ENCODE results near the gene C13orf46. TPM values are rescaled to one million over a fixed set of nuclear protein-coding genes. Genes with fewer than 3 reads are reported as not detected.

Gene C13orf46
- total RNA-seq, 1 donor from 2014 or later, result 21.2 TPM

DNA sequence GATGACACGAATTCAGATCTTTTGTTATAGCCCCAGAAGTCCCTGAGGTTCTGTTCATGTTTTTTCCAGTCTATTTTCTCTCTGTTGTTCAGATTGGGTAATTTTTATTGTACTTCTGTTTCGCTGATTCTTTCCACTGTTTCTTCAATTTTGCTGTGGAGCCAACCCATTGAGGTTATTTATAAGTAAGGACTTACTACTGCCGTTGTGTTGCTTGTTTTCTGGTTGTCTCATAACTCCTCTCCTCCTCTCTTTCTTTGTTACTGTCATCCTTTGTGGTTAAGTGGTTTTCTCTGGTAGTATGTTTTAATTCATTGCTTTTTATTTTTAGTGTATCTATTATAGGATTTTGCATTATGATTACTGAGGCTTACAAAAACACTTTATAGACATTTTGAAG lies 61.3 kb downstream of the C13orf46 start:
- no peak for TF ChIP-seq CTCF (IDR thresholded peaks at IDR 0.05)
- Histone ChIP-seq H3K9me3 (no peaks in the 10 kb centered on the region), H3K4me3 (no peak overlapping the region), H3K27me3 (peaks cover 19% of the 10 kb centered on the region), H3K4me1 (no peaks in the 10 kb centered on the region), H3K27ac (no peak overlapping the region), H3K36me3 (no peaks in the 10 kb centered on the region)
- no peak for DNase-seq
- no peak for ATAC-seq
- intact Hi-C loops (cut with DNase I), result no loop called here

DNA sequence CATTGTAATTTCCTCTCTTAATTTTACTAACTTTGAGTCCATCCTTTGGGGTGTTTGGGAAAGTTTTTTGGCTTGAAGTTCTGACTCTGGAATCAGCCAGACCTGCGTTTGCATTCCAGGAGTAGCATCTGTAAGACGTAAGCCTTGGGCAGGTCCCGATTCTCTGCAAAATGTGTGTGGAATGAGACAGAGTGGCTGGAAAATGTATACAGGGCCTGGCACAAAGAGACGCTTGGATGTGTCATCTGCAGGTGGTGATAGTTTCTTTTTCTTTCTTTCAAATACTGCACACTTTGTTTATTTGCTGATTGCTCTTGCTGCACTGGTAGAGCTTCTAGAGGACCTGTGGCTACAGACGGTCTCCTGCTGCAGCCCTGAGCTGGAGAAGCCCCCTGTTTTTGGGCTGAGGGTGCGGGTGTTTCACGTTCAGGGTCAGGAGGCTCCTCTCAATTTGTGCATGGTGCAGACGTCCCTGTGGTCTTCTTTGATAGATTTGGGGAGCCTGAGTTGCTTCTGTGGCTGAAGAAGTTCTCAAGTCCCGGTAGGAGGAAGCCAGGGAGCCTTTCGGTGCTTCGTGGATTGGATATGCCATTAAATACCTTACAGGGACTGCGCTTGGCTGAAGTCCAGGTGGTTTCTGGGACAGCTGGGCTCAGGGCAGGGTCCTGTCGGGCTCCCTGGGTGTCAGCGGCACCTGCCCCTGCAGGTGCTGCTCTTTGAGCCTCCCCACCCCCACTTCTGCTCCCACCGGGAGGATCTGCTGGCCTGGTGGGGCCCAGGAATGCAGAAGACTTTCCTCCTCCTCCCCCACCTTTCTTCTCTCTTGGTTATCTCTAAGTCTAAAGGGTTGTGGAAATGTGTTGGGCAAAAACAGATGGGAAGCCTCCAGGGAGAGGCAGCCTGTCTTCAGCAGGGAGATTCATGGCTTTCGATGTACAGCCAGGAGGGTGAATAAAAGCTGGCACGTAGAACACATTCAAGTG lies 66.0 kb downstream of the C13orf46 start:
- Histone ChIP-seq H3K4me3 (no peak overlapping the region), H3K9me3 (no peaks in the 10 kb centered on the region), H3K27ac (no peak overlapping the region), H3K36me3 (no peaks in the 10 kb centered on the region), H3K4me1 (no peaks in the 10 kb centered on the region), H3K27me3 (peaks cover 4% of the 10 kb centered on the region)
- TF ChIP-seq CTCF (IDR thresholded peaks at IDR 0.05), result no peak
- DNase-seq (no peak), ATAC-seq (no peak)
- intact Hi-C loops (cut with DNase I), result no loop called here

DNA sequence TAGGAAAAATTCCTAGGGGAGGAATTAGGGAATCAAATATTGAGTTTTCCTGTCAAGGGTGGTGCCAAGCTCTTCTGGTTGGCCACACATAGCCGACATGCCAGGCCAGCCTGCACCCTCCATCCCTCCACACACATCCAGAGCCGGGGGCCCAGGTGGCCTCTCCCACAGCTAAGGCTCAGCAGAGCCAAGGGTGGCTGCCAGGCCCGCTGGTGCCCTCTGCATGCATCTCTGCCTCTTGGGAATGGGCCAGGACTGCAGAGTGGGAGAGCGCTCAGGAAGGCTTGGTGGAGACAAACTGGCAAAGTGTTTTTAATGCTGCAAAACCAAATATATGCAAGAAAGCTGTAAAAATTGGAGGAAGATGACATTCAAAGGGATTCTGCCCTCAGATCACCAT lies 67.3 kb downstream of the C13orf46 start:
- DNase-seq, result no peak
- H3K4me3 ChIP-seq, result no peak overlapping the region
- no peak for TF ChIP-seq CTCF (IDR thresholded peaks at IDR 0.05)
- no peaks in the 10 kb centered on the region for H3K36me3 ChIP-seq
- H3K4me1 ChIP-seq, result no peaks in the 10 kb centered on the region
- H3K27me3 ChIP-seq, result peaks cover 4% of the 10 kb centered on the region
- H3K27ac ChIP-seq, result no peak overlapping the region
- H3K9me3 ChIP-seq, result no peaks in the 10 kb centered on the region
- intact Hi-C loops (cut with DNase I), result no loop called here
- ATAC-seq, result peak; percentile 30

DNA sequence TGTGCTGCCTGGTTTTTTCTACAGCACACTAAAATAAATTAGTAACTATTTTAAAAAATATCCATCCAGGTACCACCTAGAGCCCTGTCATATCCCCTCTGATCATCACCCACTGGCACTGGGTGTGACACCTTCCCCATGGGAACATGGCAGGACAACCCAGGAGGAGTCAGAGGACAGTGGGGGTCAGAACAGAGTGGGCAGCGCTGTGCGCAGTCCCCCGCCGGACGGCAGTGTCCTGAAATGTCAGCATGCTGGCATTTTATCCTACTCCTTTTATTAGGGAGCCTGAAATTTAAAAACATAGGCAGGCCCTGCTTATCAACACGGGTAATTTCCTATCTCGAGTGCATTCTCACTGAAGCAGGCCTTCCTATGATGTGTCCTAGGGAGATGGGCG lies 67.9 kb downstream of the C13orf46 start:
- no peaks in the 10 kb centered on the region for H3K36me3 ChIP-seq
- H3K9me3 ChIP-seq, result no peaks in the 10 kb centered on the region
- H3K4me3 ChIP-seq, result no peak overlapping the region
- H3K27ac ChIP-seq, result no peak overlapping the region
- intact Hi-C loops (cut with DNase I), result no loop called here
- ATAC-seq, result no peak
- DNase-seq, result no peak
- H3K4me1 ChIP-seq, result no peaks in the 10 kb centered on the region
- TF ChIP-seq CTCF (IDR thresholded peaks at IDR 0.05), result no peak
- peaks cover 4% of the 10 kb centered on the region for H3K27me3 ChIP-seq

DNA sequence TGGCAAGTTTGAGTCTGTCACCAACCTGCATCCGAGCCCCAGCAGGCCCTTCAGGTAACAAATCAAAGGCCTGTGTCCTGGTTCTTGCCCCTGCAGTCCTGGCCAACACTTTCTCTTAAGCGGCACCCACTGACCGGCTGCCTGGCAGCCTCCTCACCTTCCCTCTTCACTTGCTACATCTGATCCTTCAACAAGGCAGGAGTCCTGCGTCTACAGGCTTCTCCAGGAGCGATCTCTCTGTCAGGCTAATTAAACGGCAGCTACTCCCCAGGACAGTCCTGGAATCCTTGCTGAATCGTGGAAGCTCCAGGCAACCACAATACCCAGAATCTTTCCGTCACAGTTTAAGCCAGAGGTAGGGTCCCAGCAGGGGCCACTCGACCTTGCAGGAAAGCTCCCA lies 68.9 kb downstream of the C13orf46 start:
- Histone ChIP-seq H3K36me3 (no peaks in the 10 kb centered on the region), H3K4me3 (no peak overlapping the region), H3K27ac (no peak overlapping the region), H3K27me3 (peaks cover 4% of the 10 kb centered on the region), H3K4me1 (no peaks in the 10 kb centered on the region), H3K9me3 (no peaks in the 10 kb centered on the region)
- intact Hi-C loops (cut with DNase I), result no loop called here
- DNase-seq, result no peak
- ATAC-seq, result no peak
- no peak for TF ChIP-seq CTCF (IDR thresholded peaks at IDR 0.05)
